ENCODE results near the gene EARS2. TPM values are rescaled to one million over a fixed set of nuclear protein-coding genes. Genes with fewer than 3 reads are reported as not detected.
A peak's percentile ranks its signal among the peaks of the same experiment; 100 is the strongest.

The EARS2 gene
- total RNA-seq, 1 donor from 2014 or later, result 15.3 TPM

- H3K4me1 ChIP-seq, result no peaks in the 10 kb centered on the region
- no peaks in the 10 kb centered on the region for H3K27me3 ChIP-seq
- peaks cover 71% of the 10 kb centered on the region for H3K36me3 ChIP-seq
- intact Hi-C loops (cut with DNase I), result no loop called here
- H3K27ac ChIP-seq, result no peak overlapping the region
- ATAC-seq (no peak), DNase-seq (no peak)
- H3K4me3 ChIP-seq, result no peak overlapping the region
- TF ChIP-seq CTCF (IDR thresholded peaks at IDR 0.05), result no peak
- no peaks in the 10 kb centered on the region for H3K9me3 ChIP-seq
Measured at GRCh38 chr16:23538919-23539278, 18.3 kb downstream of the EARS2 start.

- Histone ChIP-seq H3K9me3 (no peaks in the 10 kb centered on the region), H3K27me3 (no peaks in the 10 kb centered on the region), H3K4me3 (no peak overlapping the region), H3K36me3 (peaks cover 73% of the 10 kb centered on the region), H3K4me1 (no peaks in the 10 kb centered on the region), H3K27ac (no peak overlapping the region)
- TF ChIP-seq CTCF (IDR thresholded peaks at IDR 0.05), result no peak
- ATAC-seq (no peak), DNase-seq (no peak)
- intact Hi-C loops (cut with DNase I), result no loop called here
Measured at GRCh38 chr16:23537390-23537789, 19.8 kb downstream of the EARS2 start.

GRCh38 chr16:23535901-23536300 lies 21.2 kb downstream of the EARS2 start:
- Histone ChIP-seq H3K27ac (no peak overlapping the region), H3K9me3 (no peaks in the 10 kb centered on the region), H3K36me3 (peaks cover 75% of the 10 kb centered on the region), H3K4me1 (no peaks in the 10 kb centered on the region), H3K27me3 (no peaks in the 10 kb centered on the region), H3K4me3 (no peak overlapping the region)
- no peak for TF ChIP-seq CTCF (IDR thresholded peaks at IDR 0.05)
- no peak for ATAC-seq
- no peak for DNase-seq
- intact Hi-C loops (cut with DNase I), result no loop called here

GRCh38 chr16:23534868-23535860 lies 22.0 kb downstream of the EARS2 start:
- DNase-seq (no peak), ATAC-seq (peak; percentile 27)
- no peaks in the 10 kb centered on the region for H3K27me3 ChIP-seq
- no peak overlapping the region for H3K27ac ChIP-seq
- no peaks in the 10 kb centered on the region for H3K4me1 ChIP-seq
- peaks cover 68% of the 10 kb centered on the region for H3K36me3 ChIP-seq
- intact Hi-C loops (cut with DNase I), result no loop called here
- H3K9me3 ChIP-seq, result no peaks in the 10 kb centered on the region
- no peak for TF ChIP-seq CTCF (IDR thresholded peaks at IDR 0.05)
- H3K4me3 ChIP-seq, result no peak overlapping the region

- intact Hi-C loops (cut with DNase I), result no loop called here
- Histone ChIP-seq H3K27me3 (no peaks in the 10 kb centered on the region), H3K9me3 (no peaks in the 10 kb centered on the region), H3K4me1 (no peaks in the 10 kb centered on the region), H3K27ac (no peak overlapping the region), H3K36me3 (peaks cover 71% of the 10 kb centered on the region), H3K4me3 (no peak overlapping the region)
- no peak for DNase-seq
- ATAC-seq, result no peak
- TF ChIP-seq CTCF (IDR thresholded peaks at IDR 0.05), result no peak
Measured at GRCh38 chr16:23532448-23532847, 24.7 kb downstream of the EARS2 start.

Measured in upper lobe of right lung (tissue), 1 donor.